Activated CD8-positive, alpha-beta memory T cell treated with anti-CD3 and anti-CD28 coated beads, Interleukin-2, amount 10 ng/mL, durations not matched to agents 7 days and 5 days (primary cell): ENCODE data around the gene COL24A1. TPM values are rescaled to one million over a fixed set of nuclear protein-coding genes. Genes with fewer than 3 reads are reported as not detected.

ENCODE experiments used
- ATAC-seq: fragments of 150-1000 bp; cut with Tn5 transposase; one replicate; pipeline ENCODE4 v1.10.0; 2021; ENCODE audit warnings: moderate library complexity
- CTCF ChIA-PET: fragments of 350-600 bp; sonication (Branson Sonifier 250); formaldehyde crosslinking; loops from one replicate; lab custom pipeline; 2021; ENCODE audit warnings: antibody characterized with exemption; lab: Charles Lee
- DNase-seq: peaks from one replicate; pipeline ENCODE4 v3.0.0-alpha.2; 2020
- H3K27ac Mint-ChIP-seq: one replicate; pipeline ENCODE4 v1.8.0; 2021; ENCODE audit warnings: mild to moderate bottlenecking, mixed read lengths
- H3K27me3 Mint-ChIP-seq: one replicate; pipeline ENCODE4 v1.8.0; 2021; ENCODE audit warnings: mixed read lengths
- H3K36me3 Mint-ChIP-seq: one replicate; pipeline ENCODE4 v1.8.0; 2021; ENCODE audit warnings: mild to moderate bottlenecking, mixed read lengths
- H3K4me1 Mint-ChIP-seq: one replicate; pipeline ENCODE4 v1.8.0; 2021; ENCODE audit warnings: mixed read lengths
- H3K4me3 Mint-ChIP-seq: one replicate; pipeline ENCODE4 v1.8.0; 2021; ENCODE audit warnings: mild to moderate bottlenecking, moderate library complexity, mixed read lengths
- H3K9me3 Mint-ChIP-seq: one replicate; pipeline ENCODE4 v1.8.0; 2022; ENCODE audit warnings: low read depth, mixed read lengths
- total RNA-seq, 2 experiments: library from RNA; stranded (reverse); gene quantifications; one replicate each; pipeline ENCODE4 v1.2.3, GENCODE V29; 2021

The COL24A1 gene
- not detected for total RNA-seq

- DNase-seq, result no peak
- peak within 1 kb of the TSS; percentile 4 for H3K27ac Mint-ChIP-seq
- H3K27me3 Mint-ChIP-seq, result peaks cover 37% of the 10 kb centered on the region
- H3K4me3 Mint-ChIP-seq, result peak within 1 kb of the TSS; percentile 19
- CTCF ChIA-PET, result no interaction called here
- peaks cover 7% of the 10 kb centered on the region for H3K4me1 Mint-ChIP-seq
- no peak for ATAC-seq
- peaks cover 4% of the 10 kb centered on the region for H3K36me3 Mint-ChIP-seq
- no peaks in the 10 kb centered on the region for H3K9me3 Mint-ChIP-seq
Observed at GRCh38 chr1:86156566-86157455, at the start of gene COL24A1. Gene COL24A1 (minus strand): TSS chr1:86156772. CDS start chr1:86156396, 376 bp downstream.

- no peaks in the 10 kb centered on the region for H3K27me3 Mint-ChIP-seq
- H3K4me3 Mint-ChIP-seq, result no peak overlapping the region
- H3K9me3 Mint-ChIP-seq, result no peaks in the 10 kb centered on the region
- DNase-seq, result no peak
- H3K4me1 Mint-ChIP-seq, result no peaks in the 10 kb centered on the region
- H3K27ac Mint-ChIP-seq, result no peak overlapping the region
- H3K36me3 Mint-ChIP-seq, result no peaks in the 10 kb centered on the region
- ATAC-seq, result no peak
- CTCF ChIA-PET, result no interaction called here
Observed at GRCh38 chr1:86205741-86206140, 49.2 kb upstream of the COL24A1 start.

- H3K9me3 Mint-ChIP-seq, result no peaks in the 10 kb centered on the region
- CTCF ChIA-PET, result no interaction called here
- no peaks in the 10 kb centered on the region for H3K4me1 Mint-ChIP-seq
- no peak overlapping the region for H3K4me3 Mint-ChIP-seq
- no peak overlapping the region for H3K27ac Mint-ChIP-seq
- DNase-seq (no peak), ATAC-seq (no peak)
- no peaks in the 10 kb centered on the region for H3K27me3 Mint-ChIP-seq
- H3K36me3 Mint-ChIP-seq, result no peaks in the 10 kb centered on the region
Observed at GRCh38 chr1:86202552-86203340, 46.2 kb upstream of the COL24A1 start.

GRCh38 chr1:86201311-86201710 lies 44.7 kb upstream of the COL24A1 start:
- H3K4me3 Mint-ChIP-seq, result no peak overlapping the region
- no peaks in the 10 kb centered on the region for H3K9me3 Mint-ChIP-seq
- H3K4me1 Mint-ChIP-seq, result no peaks in the 10 kb centered on the region
- H3K27ac Mint-ChIP-seq, result no peak overlapping the region
- CTCF ChIA-PET, result no interaction called here
- no peak for DNase-seq
- no peaks in the 10 kb centered on the region for H3K27me3 Mint-ChIP-seq
- ATAC-seq, result no peak
- no peaks in the 10 kb centered on the region for H3K36me3 Mint-ChIP-seq

- no peaks in the 10 kb centered on the region for H3K27me3 Mint-ChIP-seq
- no peaks in the 10 kb centered on the region for H3K36me3 Mint-ChIP-seq
- no peak overlapping the region for H3K27ac Mint-ChIP-seq
- DNase-seq (no peak), ATAC-seq (no peak)
- H3K4me3 Mint-ChIP-seq, result no peak overlapping the region
- no peaks in the 10 kb centered on the region for H3K9me3 Mint-ChIP-seq
- no peaks in the 10 kb centered on the region for H3K4me1 Mint-ChIP-seq
- CTCF ChIA-PET, result no interaction called here
Observed at GRCh38 chr1:86200901-86201300, 44.3 kb upstream of the COL24A1 start.

- Mint-ChIP-seq H3K27me3 (no peaks in the 10 kb centered on the region), H3K9me3 (no peaks in the 10 kb centered on the region), H3K4me1 (no peaks in the 10 kb centered on the region), H3K36me3 (no peaks in the 10 kb centered on the region), H3K27ac (no peak overlapping the region), H3K4me3 (no peak overlapping the region)
- no peak for DNase-seq
- no peak for ATAC-seq
- CTCF ChIA-PET, result no interaction called here
Observed at GRCh38 chr1:86197206-86197855, 40.8 kb upstream of the COL24A1 start.

- no peak overlapping the region for H3K27ac Mint-ChIP-seq
- CTCF ChIA-PET, result no interaction called here
- no peaks in the 10 kb centered on the region for H3K9me3 Mint-ChIP-seq
- H3K36me3 Mint-ChIP-seq, result no peaks in the 10 kb centered on the region
- H3K4me1 Mint-ChIP-seq, result no peaks in the 10 kb centered on the region
- DNase-seq (no peak), ATAC-seq (no peak)
- H3K27me3 Mint-ChIP-seq, result no peaks in the 10 kb centered on the region
- no peak overlapping the region for H3K4me3 Mint-ChIP-seq
Observed at GRCh38 chr1:86195281-86195680, 38.7 kb upstream of the COL24A1 start.

GRCh38 chr1:86194491-86195034 lies 38.0 kb upstream of the COL24A1 start:
- Mint-ChIP-seq H3K27ac (no peak overlapping the region), H3K36me3 (no peaks in the 10 kb centered on the region), H3K27me3 (no peaks in the 10 kb centered on the region), H3K9me3 (no peaks in the 10 kb centered on the region), H3K4me1 (no peaks in the 10 kb centered on the region), H3K4me3 (no peak overlapping the region)
- CTCF ChIA-PET, result no interaction called here
- DNase-seq, result no peak
- ATAC-seq, result no peak

GRCh38 chr1:86192417-86192816 lies 35.8 kb upstream of the COL24A1 start:
- CTCF ChIA-PET, result no interaction called here
- Mint-ChIP-seq H3K9me3 (no peaks in the 10 kb centered on the region), H3K36me3 (no peaks in the 10 kb centered on the region), H3K4me3 (no peak overlapping the region), H3K4me1 (no peaks in the 10 kb centered on the region), H3K27ac (no peak overlapping the region), H3K27me3 (no peaks in the 10 kb centered on the region)
- no peak for ATAC-seq
- DNase-seq, result no peak

GRCh38 chr1:86191958-86192357 lies 35.4 kb upstream of the COL24A1 start:
- ATAC-seq, result no peak
- no peaks in the 10 kb centered on the region for H3K9me3 Mint-ChIP-seq
- no peaks in the 10 kb centered on the region for H3K36me3 Mint-ChIP-seq
- H3K27me3 Mint-ChIP-seq, result no peaks in the 10 kb centered on the region
- CTCF ChIA-PET, result no interaction called here
- H3K27ac Mint-ChIP-seq, result no peak overlapping the region
- H3K4me3 Mint-ChIP-seq, result no peak overlapping the region
- no peak for DNase-seq
- H3K4me1 Mint-ChIP-seq, result no peaks in the 10 kb centered on the region

GRCh38 chr1:86190873-86191272 lies 34.3 kb upstream of the COL24A1 start:
- CTCF ChIA-PET, result no interaction called here
- Mint-ChIP-seq H3K27ac (no peak overlapping the region), H3K27me3 (no peaks in the 10 kb centered on the region), H3K4me1 (no peaks in the 10 kb centered on the region), H3K4me3 (no peak overlapping the region), H3K36me3 (no peaks in the 10 kb centered on the region), H3K9me3 (no peaks in the 10 kb centered on the region)
- ATAC-seq (no peak), DNase-seq (no peak)

GRCh38 chr1:86184426-86184825 lies 27.9 kb upstream of the COL24A1 start:
- Mint-ChIP-seq H3K27me3 (no peaks in the 10 kb centered on the region), H3K4me1 (no peaks in the 10 kb centered on the region), H3K36me3 (no peaks in the 10 kb centered on the region), H3K4me3 (no peak overlapping the region), H3K27ac (no peak overlapping the region), H3K9me3 (no peaks in the 10 kb centered on the region)
- ATAC-seq (no peak), DNase-seq (no peak)
- CTCF ChIA-PET, result no interaction called here

- H3K27me3 Mint-ChIP-seq, result no peaks in the 10 kb centered on the region
- no peak for DNase-seq
- no peaks in the 10 kb centered on the region for H3K9me3 Mint-ChIP-seq
- CTCF ChIA-PET, result no interaction called here
- no peaks in the 10 kb centered on the region for H3K36me3 Mint-ChIP-seq
- no peaks in the 10 kb centered on the region for H3K4me1 Mint-ChIP-seq
- H3K4me3 Mint-ChIP-seq, result no peak overlapping the region
- ATAC-seq, result no peak
- no peak overlapping the region for H3K27ac Mint-ChIP-seq
Observed at GRCh38 chr1:86183810-86184209, 27.2 kb upstream of the COL24A1 start.
